HEK293T (cell line): Measurements from ENCODE around the gene COX5B.

Source experiments
- ARNT ChIP-seq: fragments of 450-650 bp; IDR thresholded peaks from 2 replicates; pipeline ENCODE4 v1.6.1; 2017; ENCODE audit warnings: mild to moderate bottlenecking
- BHLHE40 ChIP-seq: fragments of 450-650 bp; IDR thresholded peaks from 2 replicates; pipeline ENCODE4 v1.6.1; 2016; ENCODE audit warnings: mild to moderate bottlenecking, moderate library complexity, borderline replicate concordance
- ELF4 ChIP-seq: fragments of 450-650 bp; IDR thresholded peaks from 2 replicates; pipeline ENCODE4 v1.6.1; 2017; ENCODE audit warnings: antibody characterized with exemption
- FOXA1 ChIP-seq: fragments of 450-650 bp; IDR thresholded peaks from 2 replicates; pipeline ENCODE4 v1.6.1; 2016; ENCODE audit warnings: mild to moderate bottlenecking
- FOXM1 ChIP-seq: fragments of 450-650 bp; IDR thresholded peaks from 2 replicates; pipeline ENCODE4 v1.6.1; 2017; ENCODE audit warnings: mild to moderate bottlenecking, borderline replicate concordance
- HDGF ChIP-seq: fragments of 450-650 bp; IDR thresholded peaks from 2 replicates; pipeline ENCODE4 v1.6.1; 2017; ENCODE audit warnings: antibody characterized with exemption, borderline replicate concordance
- L3MBTL2 ChIP-seq: fragments of 450-650 bp; conservative IDR thresholded peaks from 2 replicates; pipeline ENCODE4 v1.6.1; 2016; ENCODE audit warnings: mild to moderate bottlenecking
- SP1 ChIP-seq: fragments of 450-650 bp; IDR thresholded peaks from 2 replicates; pipeline ENCODE4 v1.6.1; 2017
- SUZ12 ChIP-seq: fragments of 450-650 bp; IDR thresholded peaks from 2 replicates; pipeline ENCODE4 v1.6.1; 2016; ENCODE audit warnings: mild to moderate bottlenecking
- ZNF384 ChIP-seq: fragments of 450-650 bp; IDR thresholded peaks from 2 replicates; pipeline ENCODE4 v1.6.1; 2016
- TF ChIP-seq, protein P1 (sequence below): fragments of 450-650 bp; IDR thresholded peaks from 2 replicates; pipeline ENCODE4 v1.6.1; 2016

DNA sequence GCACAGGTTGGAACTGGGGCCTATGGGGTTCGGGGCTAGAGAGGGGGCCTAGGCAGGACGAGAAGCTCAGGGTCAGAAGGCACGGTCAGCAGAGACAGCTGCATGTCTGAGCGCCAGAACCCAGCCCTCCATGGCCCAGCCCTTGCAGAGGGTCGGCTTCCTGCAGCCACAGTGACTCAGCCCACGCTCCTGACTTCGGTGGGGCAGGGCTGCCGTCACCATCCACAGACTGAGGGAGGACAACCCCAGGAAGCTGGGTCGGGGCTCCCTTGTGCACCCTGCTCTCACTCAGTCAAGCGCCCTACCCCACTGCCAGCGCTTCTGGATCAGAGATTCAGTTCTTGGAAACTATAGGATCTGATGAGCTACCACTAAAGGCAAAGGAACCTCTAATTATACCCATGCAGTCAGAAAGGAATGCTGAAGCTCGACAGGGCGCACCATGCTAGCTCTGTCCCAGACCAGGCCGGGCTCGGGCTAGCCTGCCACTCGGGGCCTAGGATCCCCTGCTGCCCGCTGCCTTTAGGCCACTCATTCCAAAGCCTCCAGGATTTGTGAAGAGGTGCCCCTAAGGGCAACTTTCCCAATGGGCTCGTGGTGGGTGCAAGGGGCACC, 15.0 kb downstream of the COX5B start:
- no peak for TF ChIP-seq SP1
- TF ChIP-seq, protein P1, sequence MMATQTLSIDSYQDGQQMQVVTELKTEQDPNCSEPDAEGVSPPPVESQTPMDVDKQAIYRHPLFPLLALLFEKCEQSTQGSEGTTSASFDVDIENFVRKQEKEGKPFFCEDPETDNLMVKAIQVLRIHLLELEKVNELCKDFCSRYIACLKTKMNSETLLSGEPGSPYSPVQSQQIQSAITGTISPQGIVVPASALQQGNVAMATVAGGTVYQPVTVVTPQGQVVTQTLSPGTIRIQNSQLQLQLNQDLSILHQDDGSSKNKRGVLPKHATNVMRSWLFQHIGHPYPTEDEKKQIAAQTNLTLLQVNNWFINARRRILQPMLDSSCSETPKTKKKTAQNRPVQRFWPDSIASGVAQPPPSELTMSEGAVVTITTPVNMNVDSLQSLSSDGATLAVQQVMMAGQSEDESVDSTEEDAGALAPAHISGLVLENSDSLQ = no peak
- TF ChIP-seq FOXA1 = no peak
- TF ChIP-seq BHLHE40 = no peak
- TF ChIP-seq L3MBTL2 = no peak
- TF ChIP-seq HDGF = no peak
- TF ChIP-seq ELF4 = no peak
- no peak for TF ChIP-seq FOXM1
- no peak for TF ChIP-seq ZNF384
- no peak for TF ChIP-seq SUZ12
- TF ChIP-seq ARNT = no peak
